Loucy (cell line): Measurements from ENCODE around the gene VAV1.

Experiments used
- H2AFZ ChIP-seq: fragments of 200-600 bp; sonication (generic); 2 replicates; pipeline ENCODE4 v1.6.0; 2016; ENCODE audit warnings: antibody characterized with exemption, mild to moderate bottlenecking, low read length, moderate library complexity
- H3F3A ChIP-seq: fragments of 200-600 bp; 2 replicates; pipeline ENCODE4 v1.6.0; 2016; ENCODE audit warnings: antibody characterized with exemption, low read depth, mild to moderate bottlenecking
- H3K27me3 ChIP-seq: fragments of 200-600 bp; sonication (generic); 2 replicates; pipeline ENCODE4 v1.6.1; 2014; ENCODE audit warnings: low read length, mild to moderate bottlenecking; ENCODE audit not compliant: insufficient read depth, poor library complexity, severe bottlenecking
- H3K36me3 ChIP-seq: fragments of 200-600 bp; sonication (generic); 2 replicates; pipeline ENCODE4 v1.6.1; 2016; ENCODE audit warnings: low read length; ENCODE audit not compliant: insufficient read depth
- H3K4me1 ChIP-seq: fragments of 200-600 bp; sonication (generic); 2 replicates; pipeline ENCODE4 v1.5.1; 2014; ENCODE audit warnings: low read length, mild to moderate bottlenecking; ENCODE audit not compliant: insufficient read depth, poor library complexity, severe bottlenecking
- H3K4me2 ChIP-seq: fragments of 200-600 bp; sonication (generic); 2 replicates; pipeline ENCODE4 v1.6.0; 2014; ENCODE audit warnings: antibody characterized with exemption, low read length, low read depth, mild to moderate bottlenecking; ENCODE audit not compliant: poor library complexity, severe bottlenecking
- H3K4me3 ChIP-seq: fragments of 200-600 bp; sonication (generic); 2 replicates; pipeline ENCODE4 v1.5.1; 2014; ENCODE audit warnings: low read length, mild to moderate bottlenecking, mixed read lengths; ENCODE audit not compliant: poor library complexity, severe bottlenecking
- H3K79me2 ChIP-seq: fragments of 200-600 bp; sonication (generic); 2 replicates; pipeline ENCODE4 v1.6.1; 2014; ENCODE audit warnings: low read length; ENCODE audit not compliant: insufficient read depth
- H3K9ac ChIP-seq: fragments of 200-600 bp; sonication (generic); 2 replicates; pipeline ENCODE4 v1.6.0; 2014; ENCODE audit warnings: mild to moderate bottlenecking, low read depth, low read length, moderate library complexity; ENCODE audit not compliant: poor library complexity, severe bottlenecking
- H3K9me2 ChIP-seq: fragments of 200-600 bp; sonication (generic); replicated peaks from 2 replicates; pipeline ENCODE4 v1.6.1; 2016; ENCODE audit warnings: low read depth, low read length, mixed read lengths
- H3K9me3 ChIP-seq: fragments of 200-600 bp; sonication (generic); 2 replicates; pipeline ENCODE4 v1.6.1; 2014; ENCODE audit warnings: mild to moderate bottlenecking, antibody characterized with exemption, low read length, low read depth; ENCODE audit not compliant: insufficient read depth
- H4K20me1 ChIP-seq: fragments of 200-600 bp; sonication (generic); 2 replicates; pipeline ENCODE4 v1.6.0; 2014; ENCODE audit warnings: antibody characterized with exemption, low read length, mild to moderate bottlenecking; ENCODE audit not compliant: insufficient read depth, poor library complexity, severe bottlenecking
- CTCF ChIP-seq: fragments of 200-600 bp; sonication (generic); conservative IDR thresholded peaks from 2 replicates; pipeline ENCODE4 v1.5.1; 2014; ENCODE audit warnings: mild to moderate bottlenecking, antibody characterized with exemption, low read length
- EZH2phosphoT487 ChIP-seq: fragments of 200-600 bp; IDR thresholded peaks from 2 replicates; pipeline ENCODE4 v1.6.1; 2018; ENCODE audit warnings: antibody characterized with exemption, mild to moderate bottlenecking, moderate library complexity, borderline replicate concordance

VAV1 gene

GRCh38 chr19:6861683-6862286 lies 89.3 kb downstream of the VAV1 start:
- Histone ChIP-seq H3K27me3 (no peaks in the 10 kb centered on the region), H3K79me2 (no peaks in the 10 kb centered on the region), H3K4me1 (no peaks in the 10 kb centered on the region), H3K4me2 (no peak overlapping the region), H3K9me3 (no peaks in the 10 kb centered on the region), H3K36me3 (peaks cover 8% of the 10 kb centered on the region; the same call in 1 of the 2 replicates), H2AFZ (no peak overlapping the region), H3K9ac (no peak overlapping the region), H4K20me1 (no peaks in the 10 kb centered on the region), H3K9me2 (no peaks in the 10 kb centered on the region), H3K4me3 (no peak overlapping the region), H3F3A (no peaks in the 10 kb centered on the region)
- TF ChIP-seq CTCF (no peak), EZH2phosphoT487 (no peak)

- Histone ChIP-seq H3K4me2 (peak overlapping the region; percentile 61), H3F3A (no peaks in the 10 kb centered on the region), H3K4me1 (no peaks in the 10 kb centered on the region), H3K79me2 (no peaks in the 10 kb centered on the region), H3K27me3 (no peaks in the 10 kb centered on the region), H4K20me1 (no peaks in the 10 kb centered on the region), H2AFZ (no peak overlapping the region; the same call in 1 of the 2 replicates), H3K36me3 (no peaks in the 10 kb centered on the region), H3K9me2 (no peaks in the 10 kb centered on the region), H3K9ac (peak overlapping the region; percentile 70), H3K9me3 (no peaks in the 10 kb centered on the region), H3K4me3 (peak overlapping the region; percentile 74)
- TF ChIP-seq EZH2phosphoT487 (no peak), CTCF (peak; percentile 95)
Observed at GRCh38 chr19:6862673-6863078, 90.2 kb downstream of the VAV1 start.

- H3K4me1 ChIP-seq: peaks cover 7% of the 10 kb centered on the region
- no peak overlapping the region for H3K9ac ChIP-seq
- no peak overlapping the region for H3K4me3 ChIP-seq
- TF ChIP-seq EZH2phosphoT487 (no peak), CTCF (no peak)
- H4K20me1 ChIP-seq: no peaks in the 10 kb centered on the region
- no peaks in the 10 kb centered on the region for H3K79me2 ChIP-seq
- H3K9me2 ChIP-seq: no peaks in the 10 kb centered on the region
- no peaks in the 10 kb centered on the region for H3F3A ChIP-seq
- no peaks in the 10 kb centered on the region for H3K9me3 ChIP-seq
- H3K36me3 ChIP-seq: no peaks in the 10 kb centered on the region
- H3K4me2 ChIP-seq: no peak overlapping the region
- no peaks in the 10 kb centered on the region for H3K27me3 ChIP-seq
- H2AFZ ChIP-seq: no peak overlapping the region
Observed at GRCh38 chr19:6864325-6864940, 91.9 kb downstream of the VAV1 start.
